GM23338 (cell line): ENCODE results near the gene SLC49A4. TPM values are rescaled to one million over a fixed set of nuclear protein-coding genes. Genes with fewer than 3 reads are reported as not detected.

Source experiments
- ATAC-seq: fragments of 200-7000 bp; cut with Tn5 transposase; 3 replicates; pipeline ENCODE4 v1.9.1; 2020
- DNase-seq: peaks from one replicate; pipeline ENCODE4 v3.0.0-alpha.2; 2015; ENCODE audit warnings: low spot score
- H2AFZ ChIP-seq: fragments of 200-600 bp; sonication (generic); 2 replicates; pipeline ENCODE4 v1.8.0; 2016; ENCODE audit warnings: antibody characterized with exemption, mild to moderate bottlenecking, moderate library complexity
- H3F3A ChIP-seq: fragments of 200-600 bp; sonication (generic); replicated peaks from 2 replicates; pipeline ENCODE4 v1.8.0; 2017; ENCODE audit warnings: antibody characterized with exemption, mixed run types, low read depth
- H3K27ac ChIP-seq: fragments of 200-600 bp; sonication (generic); 2 replicates; pipeline ENCODE4 v1.6.1; 2016; ENCODE audit warnings: low read depth
- H3K27me3 ChIP-seq: fragments of 200-600 bp; sonication (generic); 2 replicates; pipeline ENCODE4 v1.8.0; 2016; ENCODE audit warnings: mild to moderate bottlenecking, mixed run types, moderate library complexity; ENCODE audit not compliant: insufficient read depth
- H3K36me3 ChIP-seq: fragments of 200-600 bp; sonication (generic); 2 replicates; pipeline ENCODE4 v1.8.0; 2016; ENCODE audit warnings: mild to moderate bottlenecking; ENCODE audit not compliant: insufficient read depth
- H3K4me1 ChIP-seq: fragments of 200-600 bp; sonication (generic); 2 replicates; pipeline ENCODE4 v1.8.0; 2016; ENCODE audit warnings: mild to moderate bottlenecking, moderate library complexity; ENCODE audit not compliant: insufficient read depth
- H3K4me2 ChIP-seq: fragments of 200-600 bp; sonication (generic); 2 replicates; pipeline ENCODE4 v1.7.1; 2017; ENCODE audit warnings: mixed run types
- H3K4me3 ChIP-seq: fragments of 200-600 bp; sonication (generic); 2 replicates; pipeline ENCODE4 v1.6.1; 2016; ENCODE audit warnings: mixed run types
- H3K79me2 ChIP-seq: fragments of 200-600 bp; sonication (generic); replicated peaks from 2 replicates; pipeline ENCODE4 v1.8.0; 2017; ENCODE audit warnings: mild to moderate bottlenecking; ENCODE audit not compliant: insufficient read depth
- H3K9me2 ChIP-seq: fragments of 200-600 bp; sonication (generic); 2 replicates; pipeline ENCODE4 v1.8.0; 2017; ENCODE audit not compliant: insufficient read depth
- H4K20me1 ChIP-seq: fragments of 200-600 bp; sonication (generic); replicated peaks from 2 replicates; pipeline ENCODE4 v1.8.0; 2017; ENCODE audit warnings: mild to moderate bottlenecking; ENCODE audit not compliant: insufficient read depth
- H3K27ac Mint-ChIP-seq: 2 replicates; pipeline ENCODE4 v1.8.0; 2020; ENCODE audit warnings: inconsistent platforms, mild to moderate bottlenecking, moderate library complexity, mixed read lengths
- H3K27me3 Mint-ChIP-seq: 3 replicates; pipeline ENCODE4 v1.8.0; 2022; ENCODE audit warnings: low read depth, mild to moderate bottlenecking, moderate library complexity, mixed read lengths, inconsistent platforms; ENCODE audit not compliant: insufficient read depth, poor library complexity
- H3K36me3 Mint-ChIP-seq: 3 replicates; pipeline ENCODE4 v1.8.0; 2021; ENCODE audit warnings: low read depth, mild to moderate bottlenecking, inconsistent platforms, moderate library complexity, mixed read lengths
- H3K4me1 Mint-ChIP-seq: 3 replicates; pipeline ENCODE4 v1.8.0; 2020; ENCODE audit warnings: mild to moderate bottlenecking, inconsistent platforms, mixed read lengths
- H3K4me3 Mint-ChIP-seq: 3 replicates; pipeline ENCODE4 v1.8.0; 2021; ENCODE audit warnings: moderate library complexity, mild to moderate bottlenecking, inconsistent platforms, mixed read lengths
- H3K9me3 Mint-ChIP-seq: 3 replicates; pipeline ENCODE4 v1.8.0; 2020; ENCODE audit warnings: moderate library complexity, mild to moderate bottlenecking, inconsistent platforms, mixed read lengths
- CREB1 ChIP-seq: fragments of 250-450 bp; sonication (Bioruptor Pico); IDR thresholded peaks from 2 replicates; pipeline ENCODE4 v1.5.0; 2020; ENCODE audit warnings: low read depth, mild to moderate bottlenecking, moderate library complexity
- ETS1 ChIP-seq: IDR thresholded peaks from 2 replicates; pipeline ENCODE4 v1.6.1; 2016; ENCODE audit warnings: antibody characterized with exemption
- EZH2 ChIP-seq: fragments of 200-600 bp; sonication (generic); IDR thresholded peaks from one replicate; pipeline ENCODE4 v1.8.0; 2017; ENCODE audit warnings: antibody characterized with exemption, mild to moderate bottlenecking, low read depth; ENCODE audit not compliant: unreplicated experiment
- EZH2phosphoT487 ChIP-seq: fragments of 200-600 bp; sonication (generic); IDR thresholded peaks from one replicate; pipeline ENCODE4 v1.8.1; 2018; ENCODE audit warnings: antibody characterized with exemption; ENCODE audit not compliant: unreplicated experiment
- JUNB ChIP-seq: IDR thresholded peaks from one replicate; pipeline ENCODE4 v1.6.1; 2016; ENCODE audit warnings: antibody characterized with exemption; ENCODE audit not compliant: unreplicated experiment
- NANOG ChIP-seq: IDR thresholded peaks from 2 replicates; pipeline ENCODE4 v1.6.1; 2016; ENCODE audit warnings: antibody characterized with exemption, borderline replicate concordance
- POLR2AphosphoS5 ChIP-seq: IDR thresholded peaks from 2 replicates; pipeline ENCODE4 v1.6.1; 2016; ENCODE audit warnings: antibody characterized with exemption, low read depth
- REST ChIP-seq: IDR thresholded peaks from one replicate; pipeline ENCODE4 v1.6.1; 2018; ENCODE audit warnings: antibody characterized with exemption; ENCODE audit not compliant: unreplicated experiment
- STAT1 ChIP-seq: IDR thresholded peaks from one replicate; pipeline ENCODE4 v1.6.1; 2016; ENCODE audit warnings: antibody characterized with exemption; ENCODE audit not compliant: unreplicated experiment
- ZNF114 ChIP-seq: fragments of 250-450 bp; sonication (Bioruptor Pico); IDR thresholded peaks from 2 replicates; pipeline ENCODE4 v1.5.0; 2020; ENCODE audit warnings: mild to moderate bottlenecking, moderate library complexity
- ZNF331 ChIP-seq: fragments of 250-450 bp; sonication (Bioruptor Pico); IDR thresholded peaks from 2 replicates; pipeline ENCODE4 v1.5.0; 2020; ENCODE audit warnings: low read depth, mild to moderate bottlenecking, moderate library complexity
- polyA plus RNA-seq: library from polyadenylated mRNA; unstranded; fragments of >200 nt; fragmentation: Nextera tagmentation; extraction: Ambion mirVana; gene quantifications from 2 replicates; pipeline ENCODE4 v1.2.1, GENCODE V29; 2016
- total RNA-seq: library from RNA; depleted of rRNA; stranded (reverse); fragments of >200 nt; shearing (Covaris generic); gene quantifications from 2 replicates; pipeline ENCODE4 v1.2.3, GENCODE V29; 2014
- TF ChIP-seq, protein P1 (sequence below): fragments of 250-450 bp; sonication (Bioruptor Pico); IDR thresholded peaks from 2 replicates; pipeline ENCODE4 v1.5.0; 2020; ENCODE audit warnings: mild to moderate bottlenecking, moderate library complexity
- TF ChIP-seq, protein P2 (sequence below), 2 experiments: fragments of 200-600 bp in 1 of 2; sonication (generic) in 1 of 2; conservative IDR thresholded peaks; 2 replicates each; pipeline versions ENCODE4 v1.5.1 to v1.6.1; 2016 to 2017; ENCODE audit warnings: antibody characterized with exemption in 2 of 2, low read depth in 2 of 2, mild to moderate bottlenecking in 2 of 2, moderate library complexity in 1 of 2

Gene SLC49A4
- total and polyA plus RNA-seq, 2 experiments from 2014 or later = 3.7 to 16.8 TPM

DNA sequence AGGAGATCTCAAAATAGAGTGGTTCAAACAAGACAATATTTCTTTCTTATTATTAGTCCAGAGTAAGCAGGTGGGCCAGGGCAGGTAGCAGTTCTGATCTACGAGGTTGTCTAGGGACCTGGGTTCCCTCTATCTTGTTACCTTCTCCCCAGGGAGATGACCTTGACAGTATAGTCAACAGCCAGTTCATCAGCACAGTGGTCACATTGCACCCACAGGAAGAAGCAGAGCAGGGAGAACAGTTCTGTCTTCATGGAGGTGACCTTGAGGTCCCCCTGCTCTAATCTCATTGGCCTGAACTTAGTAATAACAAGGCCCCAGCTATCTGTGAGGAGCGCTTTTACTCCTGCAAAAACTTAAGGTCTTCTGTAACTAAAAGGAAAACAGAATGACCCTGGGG, 21.7 kb downstream of the SLC49A4 start:
- ATAC-seq = no peak
- Histone ChIP-seq H3K27ac (no peak overlapping the region), H3K4me2 (no peak overlapping the region), H3K4me3 (no peak overlapping the region), H3K27me3 (no peaks in the 10 kb centered on the region), H3K36me3 (no peaks in the 10 kb centered on the region), H3K79me2 (no peaks in the 10 kb centered on the region), H4K20me1 (no peaks in the 10 kb centered on the region), H3K4me1 (no peaks in the 10 kb centered on the region), H2AFZ (no peak overlapping the region), H3F3A (no peaks in the 10 kb centered on the region), H3K9me2 (no peaks in the 10 kb centered on the region)
- Mint-ChIP-seq H3K27me3 (no peaks in the 10 kb centered on the region), H3K9me3 (no peaks in the 10 kb centered on the region), H3K4me3 (no peak overlapping the region), H3K36me3 (0 out of 3 replicates have a peak, but pooled peaks cover 3% of the 10 kb centered on the region), H3K4me1 (no peaks in the 10 kb centered on the region), H3K27ac (no peak overlapping the region)
- no peak for TF ChIP-seq REST
- TF ChIP-seq, protein P1, sequence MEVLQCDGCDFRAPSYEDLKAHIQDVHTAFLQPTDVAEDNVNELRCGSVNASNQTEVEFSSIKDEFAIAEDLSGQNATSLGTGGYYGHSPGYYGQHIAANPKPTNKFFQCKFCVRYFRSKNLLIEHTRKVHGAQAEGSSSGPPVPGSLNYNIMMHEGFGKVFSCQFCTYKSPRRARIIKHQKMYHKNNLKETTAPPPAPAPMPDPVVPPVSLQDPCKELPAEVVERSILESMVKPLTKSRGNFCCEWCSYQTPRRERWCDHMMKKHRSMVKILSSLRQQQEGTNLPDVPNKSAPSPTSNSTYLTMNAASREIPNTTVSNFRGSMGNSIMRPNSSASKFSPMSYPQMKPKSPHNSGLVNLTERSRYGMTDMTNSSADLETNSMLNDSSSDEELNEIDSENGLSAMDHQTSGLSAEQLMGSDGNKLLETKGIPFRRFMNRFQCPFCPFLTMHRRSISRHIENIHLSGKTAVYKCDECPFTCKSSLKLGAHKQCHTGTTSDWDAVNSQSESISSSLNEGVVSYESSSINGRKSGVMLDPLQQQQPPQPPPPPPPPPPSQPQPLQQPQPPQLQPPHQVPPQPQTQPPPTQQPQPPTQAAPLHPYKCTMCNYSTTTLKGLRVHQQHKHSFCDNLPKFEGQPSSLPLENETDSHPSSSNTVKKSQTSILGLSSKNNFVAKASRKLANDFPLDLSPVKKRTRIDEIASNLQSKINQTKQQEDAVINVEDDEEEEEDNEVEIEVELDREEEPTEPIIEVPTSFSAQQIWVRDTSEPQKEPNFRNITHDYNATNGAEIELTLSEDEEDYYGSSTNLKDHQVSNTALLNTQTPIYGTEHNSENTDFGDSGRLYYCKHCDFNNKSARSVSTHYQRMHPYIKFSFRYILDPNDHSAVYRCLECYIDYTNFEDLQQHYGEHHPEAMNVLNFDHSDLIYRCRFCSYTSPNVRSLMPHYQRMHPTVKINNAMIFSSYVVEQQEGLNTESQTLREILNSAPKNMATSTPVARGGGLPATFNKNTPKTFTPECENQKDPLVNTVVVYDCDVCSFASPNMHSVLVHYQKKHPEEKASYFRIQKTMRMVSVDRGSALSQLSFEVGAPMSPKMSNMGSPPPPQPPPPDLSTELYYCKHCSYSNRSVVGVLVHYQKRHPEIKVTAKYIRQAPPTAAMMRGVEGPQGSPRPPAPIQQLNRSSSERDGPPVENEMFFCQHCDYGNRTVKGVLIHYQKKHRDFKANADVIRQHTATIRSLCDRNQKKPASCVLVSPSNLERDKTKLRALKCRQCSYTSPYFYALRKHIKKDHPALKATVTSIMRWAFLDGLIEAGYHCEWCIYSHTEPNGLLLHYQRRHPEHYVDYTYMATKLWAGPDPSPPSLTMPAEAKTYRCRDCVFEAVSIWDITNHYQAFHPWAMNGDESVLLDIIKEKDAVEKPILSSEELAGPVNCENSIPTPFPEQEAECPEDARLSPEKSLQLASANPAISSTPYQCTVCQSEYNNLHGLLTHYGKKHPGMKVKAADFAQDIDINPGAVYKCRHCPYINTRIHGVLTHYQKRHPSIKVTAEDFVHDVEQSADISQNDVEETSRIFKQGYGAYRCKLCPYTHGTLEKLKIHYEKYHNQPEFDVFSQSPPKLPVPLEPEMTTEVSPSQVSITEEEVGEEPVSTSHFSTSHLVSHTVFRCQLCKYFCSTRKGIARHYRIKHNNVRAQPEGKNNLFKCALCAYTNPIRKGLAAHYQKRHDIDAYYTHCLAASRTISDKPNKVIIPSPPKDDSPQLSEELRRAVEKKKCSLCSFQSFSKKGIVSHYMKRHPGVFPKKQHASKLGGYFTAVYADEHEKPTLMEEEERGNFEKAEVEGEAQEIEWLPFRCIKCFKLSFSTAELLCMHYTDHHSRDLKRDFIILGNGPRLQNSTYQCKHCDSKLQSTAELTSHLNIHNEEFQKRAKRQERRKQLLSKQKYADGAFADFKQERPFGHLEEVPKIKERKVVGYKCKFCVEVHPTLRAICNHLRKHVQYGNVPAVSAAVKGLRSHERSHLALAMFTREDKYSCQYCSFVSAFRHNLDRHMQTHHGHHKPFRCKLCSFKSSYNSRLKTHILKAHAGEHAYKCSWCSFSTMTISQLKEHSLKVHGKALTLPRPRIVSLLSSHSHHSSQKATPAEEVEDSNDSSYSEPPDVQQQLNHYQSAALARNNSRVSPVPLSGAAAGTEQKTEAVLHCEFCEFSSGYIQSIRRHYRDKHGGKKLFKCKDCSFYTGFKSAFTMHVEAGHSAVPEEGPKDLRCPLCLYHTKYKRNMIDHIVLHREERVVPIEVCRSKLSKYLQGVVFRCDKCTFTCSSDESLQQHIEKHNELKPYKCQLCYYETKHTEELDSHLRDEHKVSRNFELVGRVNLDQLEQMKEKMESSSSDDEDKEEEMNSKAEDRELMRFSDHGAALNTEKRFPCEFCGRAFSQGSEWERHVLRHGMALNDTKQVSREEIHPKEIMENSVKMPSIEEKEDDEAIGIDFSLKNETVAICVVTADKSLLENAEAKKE (CRISPR knock-in tag) = no peak
- no peak for TF ChIP-seq JUNB
- no peak for TF ChIP-seq EZH2
- no peak for TF ChIP-seq POLR2AphosphoS5
- TF ChIP-seq ZNF331 (CRISPR knock-in tag) = no peak
- no peak for TF ChIP-seq ZNF114
- no peak for TF ChIP-seq ETS1
- TF ChIP-seq NANOG = no peak
- TF ChIP-seq EZH2phosphoT487 = no peak
- no peak for TF ChIP-seq CREB1
- TF ChIP-seq, protein P2, sequence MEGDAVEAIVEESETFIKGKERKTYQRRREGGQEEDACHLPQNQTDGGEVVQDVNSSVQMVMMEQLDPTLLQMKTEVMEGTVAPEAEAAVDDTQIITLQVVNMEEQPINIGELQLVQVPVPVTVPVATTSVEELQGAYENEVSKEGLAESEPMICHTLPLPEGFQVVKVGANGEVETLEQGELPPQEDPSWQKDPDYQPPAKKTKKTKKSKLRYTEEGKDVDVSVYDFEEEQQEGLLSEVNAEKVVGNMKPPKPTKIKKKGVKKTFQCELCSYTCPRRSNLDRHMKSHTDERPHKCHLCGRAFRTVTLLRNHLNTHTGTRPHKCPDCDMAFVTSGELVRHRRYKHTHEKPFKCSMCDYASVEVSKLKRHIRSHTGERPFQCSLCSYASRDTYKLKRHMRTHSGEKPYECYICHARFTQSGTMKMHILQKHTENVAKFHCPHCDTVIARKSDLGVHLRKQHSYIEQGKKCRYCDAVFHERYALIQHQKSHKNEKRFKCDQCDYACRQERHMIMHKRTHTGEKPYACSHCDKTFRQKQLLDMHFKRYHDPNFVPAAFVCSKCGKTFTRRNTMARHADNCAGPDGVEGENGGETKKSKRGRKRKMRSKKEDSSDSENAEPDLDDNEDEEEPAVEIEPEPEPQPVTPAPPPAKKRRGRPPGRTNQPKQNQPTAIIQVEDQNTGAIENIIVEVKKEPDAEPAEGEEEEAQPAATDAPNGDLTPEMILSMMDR (conservative IDR thresholded peaks at IDR 0.05; ENCODE audit: low read depth in 2 of 2) = no peak
- TF ChIP-seq STAT1 = no peak
- no peak for DNase-seq
